ENCODE measurements around the gene ANKS4B.
A peak's percentile ranks its signal among the peaks of the same experiment; 100 is the strongest.

Gene ANKS4B

DNA sequence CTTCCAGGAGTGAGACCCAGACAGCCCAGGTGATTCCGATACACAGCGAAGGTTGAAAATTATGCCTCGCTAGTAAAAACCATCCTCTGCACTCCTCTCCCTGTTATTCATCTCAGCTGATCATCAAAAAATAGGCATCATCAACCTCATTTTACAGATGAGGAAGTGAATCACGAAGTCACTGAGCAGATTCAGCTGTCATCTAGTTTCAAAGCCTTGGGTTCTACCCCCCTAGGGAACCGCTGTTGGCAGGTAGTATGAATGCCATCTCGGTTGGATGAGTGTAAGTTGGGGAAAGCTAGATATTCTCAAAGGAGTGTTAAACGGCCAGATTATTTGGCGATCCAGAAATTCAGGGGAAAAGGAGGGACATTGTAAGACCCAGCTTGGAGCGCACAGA is 42.6 kb downstream of the ANKS4B start:
- Histone ChIP-seq H3K79me1 (ENCODE audit: low read depth, low read length) (no peaks in the 10 kb centered on the region), H2BK120ac (ENCODE audit: low read depth, low read length) (no peak overlapping the region), H3K9ac (ENCODE audit: low read depth, low read length, poor library complexity) (no peak overlapping the region), H3K4me2 (ENCODE audit: insufficient read depth, low read length, poor library complexity, severe bottlenecking) (no peak overlapping the region), H2AFZ (ENCODE audit: low read length) (no peak overlapping the region), H3K9me3 (replicated peaks in 1 of 2; ENCODE audit: control insufficient read depth in 2 of 2, insufficient read depth in 1 of 2, low read depth in 1 of 2, low read length in 2 of 2) (no peaks in the 10 kb centered on the region), H3K4me3 (ENCODE audit: low read length in 2 of 2) (no peak overlapping the region), H2AK5ac (ENCODE audit: low read depth, low read length) (no peak overlapping the region), H3K23ac (ENCODE audit: low read depth, low read length, poor library complexity) (no peak overlapping the region), H3K27ac (replicated peaks; ENCODE audit: low read length) (no peak overlapping the region), H3K27me3 (ENCODE audit: control insufficient read depth in 3 of 3, insufficient read depth in 3 of 3, low read depth in 1 of 3, low read length in 3 of 3) (peaks cover 0 to 52% (median 16%) of the 10 kb centered on the region in 3 experiments), H3K4me1 (ENCODE audit: control insufficient read depth in 2 of 2, insufficient read depth in 1 of 2, low read depth in 1 of 2, low read length in 2 of 2) (peaks cover 4% of the 10 kb centered on the region in 2 donors), H2BK12ac (ENCODE audit: low read length) (no peak overlapping the region), H4K91ac (ENCODE audit: low read depth, low read length, poor library complexity) (no peak overlapping the region), H3K14ac (ENCODE audit: low read length) (no peak overlapping the region), H2BK5ac (ENCODE audit: low read length) (no peak overlapping the region), H3K36me3 (replicated peaks in 1 of 2; ENCODE audit: control insufficient read depth in 2 of 2, insufficient read depth in 2 of 2, low read length in 2 of 2) (no peaks in the 10 kb centered on the region), H2BK15ac (ENCODE audit: low read length) (no peak overlapping the region), H4K8ac (ENCODE audit: low read depth, low read length) (no peak overlapping the region), H3K4ac (ENCODE audit: low read length) (no peak overlapping the region), H3K18ac (ENCODE audit: low read length) (no peak overlapping the region)
- WGBS, 2 donors (ENCODE audit: extremely low coverage in 2 of 2, insufficient read length in 2 of 2, insufficient replicate concordance in 1 of 2): no CpG with 5 or more reads among the region's 9 CpGs
- no peak for DNase-seq (ENCODE audit: low spot score)

DNA sequence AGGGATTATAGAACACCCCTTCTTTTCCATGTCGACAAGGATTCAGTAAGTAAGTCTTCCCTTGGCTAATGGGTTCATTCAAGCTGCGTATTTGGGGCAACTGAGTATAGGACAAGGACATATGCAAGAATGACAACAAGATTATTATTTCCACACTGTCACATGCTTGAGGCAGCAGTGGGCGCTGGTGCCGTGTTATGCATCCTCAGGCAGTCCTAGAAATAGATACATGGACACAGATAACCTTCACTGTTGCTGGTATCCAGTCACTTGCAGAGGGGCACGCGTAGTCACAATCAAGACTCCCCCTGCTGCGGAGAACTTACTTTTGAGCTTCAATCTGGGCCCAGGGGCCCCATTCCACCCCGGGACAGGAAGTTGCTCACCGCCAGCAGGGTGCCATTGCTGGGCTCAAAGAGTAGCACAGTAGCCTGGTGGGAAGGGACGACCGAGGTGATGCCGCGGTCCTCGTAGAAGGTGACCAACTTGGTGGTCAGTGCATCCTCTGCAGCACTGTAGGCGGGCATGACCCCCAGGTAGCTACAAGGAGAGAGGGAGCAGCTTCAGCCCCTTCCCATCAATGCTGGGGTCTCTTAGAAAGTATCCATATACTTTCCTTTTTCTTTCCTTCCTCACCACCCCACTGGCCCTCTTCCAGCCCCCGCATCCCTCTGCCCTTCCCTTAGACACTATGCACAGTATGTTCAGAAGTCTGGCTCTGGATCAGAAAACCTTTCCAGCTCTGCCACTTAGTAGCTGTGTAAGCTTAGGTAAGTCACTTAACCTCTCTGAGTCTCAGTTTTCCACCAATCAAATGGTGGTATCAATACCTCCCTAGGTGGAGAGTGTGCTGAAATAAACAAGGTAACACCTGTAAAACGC is 43.8 kb downstream of the ANKS4B start:
- DNase-seq (ENCODE audit: low spot score): no peak
- H3K4me3 ChIP-seq (ENCODE audit: low read length in 2 of 2): peak overlapping the region in 1 of 2 donors; percentile 80
- no peaks in the 10 kb centered on the region for H3K36me3 ChIP-seq (replicated peaks in 1 of 2; ENCODE audit: control insufficient read depth in 2 of 2, insufficient read depth in 2 of 2, low read length in 2 of 2)
- no peaks in the 10 kb centered on the region for H3K9me3 ChIP-seq (replicated peaks in 1 of 2; ENCODE audit: control insufficient read depth in 2 of 2, insufficient read depth in 1 of 2, low read depth in 1 of 2, low read length in 2 of 2)
- no peak overlapping the region for H2BK5ac ChIP-seq (ENCODE audit: low read length)
- peak overlapping the region; percentile 4 for H2AK5ac ChIP-seq (ENCODE audit: low read depth, low read length)
- H3K4me1 ChIP-seq (ENCODE audit: control insufficient read depth in 2 of 2, insufficient read depth in 1 of 2, low read depth in 1 of 2, low read length in 2 of 2): peaks cover 4% of the 10 kb centered on the region in 2 donors
- no peak overlapping the region for H3K27ac ChIP-seq (replicated peaks; ENCODE audit: low read length)
- H3K4ac ChIP-seq (ENCODE audit: low read length): no peak overlapping the region
- H3K79me1 ChIP-seq (ENCODE audit: low read depth, low read length): no peaks in the 10 kb centered on the region
- no peak overlapping the region for H2BK120ac ChIP-seq (ENCODE audit: low read depth, low read length)
- no peak overlapping the region for H4K8ac ChIP-seq (ENCODE audit: low read depth, low read length)
- H3K23ac ChIP-seq (ENCODE audit: low read depth, low read length, poor library complexity): no peak overlapping the region
- H3K18ac ChIP-seq (ENCODE audit: low read length): no peak overlapping the region
- no CpG with 5 or more reads among the region's 17 CpGs for WGBS, 2 donors (ENCODE audit: extremely low coverage in 2 of 2, insufficient read length in 2 of 2, insufficient replicate concordance in 1 of 2)
- peak overlapping the region; percentile 98 for H3K4me2 ChIP-seq (ENCODE audit: insufficient read depth, low read length, poor library complexity, severe bottlenecking)
- H2AFZ ChIP-seq (ENCODE audit: low read length): peak overlapping the region; percentile 94
- H2BK12ac ChIP-seq (ENCODE audit: low read length): no peak overlapping the region
- H3K14ac ChIP-seq (ENCODE audit: low read length): no peak overlapping the region
- H3K27me3 ChIP-seq (ENCODE audit: control insufficient read depth in 3 of 3, insufficient read depth in 3 of 3, low read depth in 1 of 3, low read length in 3 of 3): peaks cover 0 to 55% (median 16%) of the 10 kb centered on the region in 3 experiments
- no peak overlapping the region for H4K91ac ChIP-seq (ENCODE audit: low read depth, low read length, poor library complexity)
- no peak overlapping the region for H2BK15ac ChIP-seq (ENCODE audit: low read length)
- no peak overlapping the region for H3K9ac ChIP-seq (ENCODE audit: low read depth, low read length, poor library complexity)

DNA sequence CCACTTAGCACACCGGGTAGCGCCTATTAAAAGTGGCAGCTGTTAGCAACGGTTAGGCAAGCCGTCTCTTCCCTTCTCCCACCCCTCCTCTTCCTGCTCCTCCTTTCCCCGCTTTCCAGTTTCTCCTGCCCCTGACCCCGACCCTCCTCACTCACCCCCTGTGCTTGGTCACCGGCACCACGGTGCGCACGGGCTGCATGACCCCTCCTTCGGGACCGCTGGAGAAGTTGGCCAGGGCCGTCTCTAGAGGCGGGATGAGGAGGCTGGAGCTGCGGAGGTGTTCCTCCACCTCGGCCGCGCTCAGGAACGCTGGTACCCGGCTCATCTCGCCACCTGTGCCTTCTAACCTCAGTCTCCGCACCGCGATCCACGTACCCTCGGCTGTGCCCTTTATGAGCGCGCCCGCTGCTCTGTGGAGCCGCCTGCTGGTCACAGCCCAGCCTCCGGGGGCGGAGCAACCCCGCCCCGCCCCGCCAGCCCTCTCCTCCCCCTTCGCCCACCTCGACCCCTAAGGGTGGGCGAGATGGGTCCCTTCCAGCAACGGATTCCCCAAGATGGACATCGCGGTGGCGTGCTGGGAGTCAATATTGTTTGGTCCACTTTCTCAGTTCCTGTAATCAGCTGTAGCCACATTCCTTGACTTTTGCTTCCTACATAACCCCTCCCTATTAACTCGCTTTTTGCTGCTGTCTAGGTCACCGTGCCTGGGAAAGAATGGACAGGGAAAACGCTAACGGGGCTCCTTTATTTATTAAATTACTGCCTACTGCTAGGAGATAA is 44.6 kb downstream of the ANKS4B start, which contains the start of gene CRYM:
TSS of gene CRYM (minus strand) at position 364 of the 780 bp plus-strand sequence. CDS start at position 325, 39 bp downstream.
- no peak within 1 kb of the TSS for H3K27ac ChIP-seq (replicated peaks; ENCODE audit: low read length)
- no CpG with 5 or more reads among the region's 46 CpGs for WGBS, 2 donors (ENCODE audit: extremely low coverage in 2 of 2, insufficient read length in 2 of 2, insufficient replicate concordance in 1 of 2)
- no peak within 1 kb of the TSS for H3K23ac ChIP-seq (ENCODE audit: low read depth, low read length, poor library complexity)
- peak within 1 kb of the TSS; percentile 77 for H2BK12ac ChIP-seq (ENCODE audit: low read length)
- H3K4me2 ChIP-seq (ENCODE audit: insufficient read depth, low read length, poor library complexity, severe bottlenecking): peak within 1 kb of the TSS; percentile 98
- no peak within 1 kb of the TSS for H2BK120ac ChIP-seq (ENCODE audit: low read depth, low read length)
- H4K8ac ChIP-seq (ENCODE audit: low read depth, low read length): no peak within 1 kb of the TSS
- no peaks in the 10 kb centered on the region for H3K36me3 ChIP-seq (replicated peaks in 1 of 2; ENCODE audit: control insufficient read depth in 2 of 2, insufficient read depth in 2 of 2, low read length in 2 of 2)
- H3K9ac ChIP-seq (ENCODE audit: low read depth, low read length, poor library complexity): peak within 1 kb of the TSS; percentile 78
- no peaks in the 10 kb centered on the region for H3K79me1 ChIP-seq (ENCODE audit: low read depth, low read length)
- peak within 1 kb of the TSS; percentile 30 for H2AK5ac ChIP-seq (ENCODE audit: low read depth, low read length)
- peaks cover 4% of the 10 kb centered on the region in 2 donors for H3K4me1 ChIP-seq (ENCODE audit: control insufficient read depth in 2 of 2, insufficient read depth in 1 of 2, low read depth in 1 of 2, low read length in 2 of 2)
- peak; percentile 67 for DNase-seq (ENCODE audit: low spot score)
- H3K4me3 ChIP-seq (ENCODE audit: low read length in 2 of 2): peak within 1 kb of the TSS in 1 of 2 donors; percentile 80
- no peak within 1 kb of the TSS for H2BK15ac ChIP-seq (ENCODE audit: low read length)
- no peaks in the 10 kb centered on the region for H3K9me3 ChIP-seq (replicated peaks in 1 of 2; ENCODE audit: control insufficient read depth in 2 of 2, insufficient read depth in 1 of 2, low read depth in 1 of 2, low read length in 2 of 2)
- H3K18ac ChIP-seq (ENCODE audit: low read length): peak within 1 kb of the TSS; percentile 80
- peak within 1 kb of the TSS; percentile 5 for H4K91ac ChIP-seq (ENCODE audit: low read depth, low read length, poor library complexity)
- H2AFZ ChIP-seq (ENCODE audit: low read length): peak within 1 kb of the TSS; percentile 94
- no peak within 1 kb of the TSS for H2BK5ac ChIP-seq (ENCODE audit: low read length)
- peak within 1 kb of the TSS; percentile 40 for H3K14ac ChIP-seq (ENCODE audit: low read length)
- peaks cover 0 to 59% (median 16%) of the 10 kb centered on the region in 3 experiments for H3K27me3 ChIP-seq (ENCODE audit: control insufficient read depth in 3 of 3, insufficient read depth in 3 of 3, low read depth in 1 of 3, low read length in 3 of 3)
- H3K4ac ChIP-seq (ENCODE audit: low read length): no peak within 1 kb of the TSS

DNA sequence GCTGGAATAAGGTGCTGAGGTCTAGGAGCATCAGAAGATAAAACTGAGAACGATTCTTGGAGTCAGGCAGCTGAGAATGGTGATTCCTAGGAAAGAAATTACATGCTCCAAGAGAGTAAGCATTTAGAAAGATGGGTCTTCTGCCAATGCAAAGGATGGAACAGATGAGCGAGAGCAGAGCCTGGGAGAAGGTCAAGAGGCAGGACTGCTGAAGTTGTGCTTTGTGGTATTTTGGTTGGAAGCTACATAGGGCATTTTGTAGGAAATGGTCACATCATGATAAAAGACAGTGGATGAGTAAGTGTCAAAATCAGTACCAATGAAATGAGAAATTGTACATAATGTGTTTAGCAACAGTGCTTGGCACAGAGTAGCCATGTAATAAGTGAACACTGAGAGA is 46.0 kb downstream of the ANKS4B start:
- Histone ChIP-seq H3K4me2 (ENCODE audit: insufficient read depth, low read length, poor library complexity, severe bottlenecking) (no peak overlapping the region), H3K4me1 (ENCODE audit: control insufficient read depth in 2 of 2, insufficient read depth in 1 of 2, low read depth in 1 of 2, low read length in 2 of 2) (peaks cover 3 to 4% of the 10 kb centered on the region in 2 donors), H3K4ac (ENCODE audit: low read length) (no peak overlapping the region), H2BK120ac (ENCODE audit: low read depth, low read length) (no peak overlapping the region), H3K14ac (ENCODE audit: low read length) (no peak overlapping the region), H3K18ac (ENCODE audit: low read length) (no peak overlapping the region), H3K79me1 (ENCODE audit: low read depth, low read length) (no peaks in the 10 kb centered on the region), H2AFZ (ENCODE audit: low read length) (no peak overlapping the region), H3K27ac (replicated peaks; ENCODE audit: low read length) (no peak overlapping the region), H2BK15ac (ENCODE audit: low read length) (no peak overlapping the region), H3K4me3 (ENCODE audit: low read length in 2 of 2) (no peak overlapping the region), H2BK5ac (ENCODE audit: low read length) (no peak overlapping the region), H4K91ac (ENCODE audit: low read depth, low read length, poor library complexity) (no peak overlapping the region), H3K36me3 (replicated peaks in 1 of 2; ENCODE audit: control insufficient read depth in 2 of 2, insufficient read depth in 2 of 2, low read length in 2 of 2) (no peaks in the 10 kb centered on the region), H3K23ac (ENCODE audit: low read depth, low read length, poor library complexity) (no peak overlapping the region), H3K9ac (ENCODE audit: low read depth, low read length, poor library complexity) (no peak overlapping the region), H3K27me3 (ENCODE audit: control insufficient read depth in 3 of 3, insufficient read depth in 3 of 3, low read depth in 1 of 3, low read length in 3 of 3) (peaks cover 0 to 66% (median 16%) of the 10 kb centered on the region in 3 experiments), H4K8ac (ENCODE audit: low read depth, low read length) (no peak overlapping the region), H2AK5ac (ENCODE audit: low read depth, low read length) (no peak overlapping the region), H3K9me3 (replicated peaks in 1 of 2; ENCODE audit: control insufficient read depth in 2 of 2, insufficient read depth in 1 of 2, low read depth in 1 of 2, low read length in 2 of 2) (no peaks in the 10 kb centered on the region), H2BK12ac (ENCODE audit: low read length) (no peak overlapping the region)
- no CpG with 5 or more reads among the region's 2 CpGs for WGBS, 2 donors (ENCODE audit: extremely low coverage in 2 of 2, insufficient read length in 2 of 2, insufficient replicate concordance in 1 of 2)
- no peak for DNase-seq (ENCODE audit: low spot score)
